Erythroblast (primary cell): ENCODE data around the gene DIP2A.
"Not testable (repeated sequence)": the region's sequence is repeated elsewhere in the genome, so short reads cannot be mapped to it uniquely, and the experiment has no call there.

Source experiments
- DNase-seq, 2 experiments: peaks; one replicate each; lab custom pipeline; 2025; lab: John Stamatoyannopoulos, UW
- GATA1 ChIP-seq: IDR thresholded peaks from 2 replicates; pipeline ENCODE4 v1.6.1; 2011; ENCODE audit warnings: low read depth, mild to moderate bottlenecking, control low read depth, low read length, moderate library complexity
- POLR2A ChIP-seq: IDR thresholded peaks from 2 replicates; pipeline ENCODE4 v1.6.1; 2011; ENCODE audit warnings: mild to moderate bottlenecking, low read length

Gene DIP2A

DNA sequence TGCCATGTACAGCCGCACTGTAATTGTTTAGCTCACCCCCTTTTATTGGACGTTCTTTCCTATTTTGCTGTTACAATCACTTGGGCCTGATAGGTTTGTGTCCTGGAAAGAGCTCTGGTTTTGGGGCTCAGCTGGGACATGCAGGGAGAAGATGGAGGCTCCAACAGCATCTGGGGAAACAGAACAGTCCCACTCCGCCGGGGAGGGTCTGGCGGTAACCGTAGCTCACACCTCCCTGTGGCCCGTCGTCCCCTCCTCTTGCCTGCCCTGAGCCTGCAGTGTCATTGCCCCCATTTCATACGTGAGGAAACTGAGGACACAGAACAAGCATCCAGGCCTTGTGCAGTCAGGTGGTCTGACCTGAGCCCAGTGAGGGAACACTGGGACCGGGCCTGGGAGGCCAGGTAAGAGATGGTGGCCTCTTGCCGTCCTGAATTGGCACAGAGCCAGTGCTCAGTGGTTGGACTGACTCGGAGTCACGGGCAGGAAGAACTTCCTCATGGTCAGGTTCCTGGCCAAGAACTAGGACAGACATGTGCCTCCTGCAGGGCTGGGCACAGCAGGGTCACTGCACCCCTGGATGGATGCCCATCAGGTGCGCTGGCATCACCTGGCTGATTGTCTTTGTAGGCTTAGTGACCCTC, 104.4 kb downstream of the DIP2A start:
- TF ChIP-seq POLR2A (no peak), GATA1 (no peak)

GRCh38 chr21:46564391-46564790, 105.7 kb downstream of the DIP2A start:
- TF ChIP-seq GATA1 (no peak), POLR2A (no peak)
- DNase-seq, result no peak

More for the DNA sequence above, 104.4 kb downstream of the DIP2A start:
- DNase-seq, result no peak

DNA sequence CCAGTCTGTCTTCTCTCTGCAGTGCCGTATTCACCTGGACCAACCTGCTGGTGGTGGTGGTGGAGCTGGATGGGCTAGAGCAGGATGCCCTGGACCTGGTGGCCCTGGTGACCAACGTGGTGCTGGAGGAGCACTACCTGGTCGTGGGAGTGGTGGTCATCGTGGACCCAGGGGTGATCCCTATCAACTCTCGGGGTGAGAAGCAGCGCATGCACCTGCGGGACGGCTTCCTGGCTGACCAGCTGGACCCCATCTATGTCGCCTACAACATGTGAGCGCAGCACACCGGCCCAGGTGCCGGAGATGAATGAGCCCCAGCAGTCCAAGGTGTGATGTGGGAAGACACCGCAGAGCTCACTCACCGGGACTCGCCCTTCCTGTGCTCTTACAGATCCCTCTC, 108.7 kb downstream of the DIP2A start:
- TF ChIP-seq GATA1 (no peak), POLR2A (no peak)
- no peak for DNase-seq

DNA sequence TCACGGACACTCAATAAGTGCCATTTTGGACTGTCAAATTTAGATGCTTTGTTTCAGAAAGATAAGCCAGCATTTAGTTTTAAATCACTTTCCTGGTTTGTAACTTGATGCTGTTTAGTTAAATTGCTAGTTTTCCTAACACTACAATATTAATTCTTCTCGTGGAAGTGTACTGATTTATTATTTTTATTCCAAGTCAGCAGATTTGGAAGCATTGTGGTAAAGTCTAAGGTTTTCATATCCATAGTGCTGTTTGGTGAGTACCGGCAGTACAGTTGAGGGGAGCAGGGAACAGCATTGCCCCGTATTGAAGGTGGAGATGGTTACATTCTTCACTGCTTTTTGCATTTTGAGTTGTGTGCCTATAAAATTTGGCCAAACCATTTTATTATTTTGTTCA, 109.9 kb downstream of the DIP2A start:
- DNase-seq, result no peak
- TF ChIP-seq GATA1 (no peak), POLR2A (no peak)

- no peak for TF ChIP-seq POLR2A
- no peak for TF ChIP-seq GATA1
- DNase-seq, result no peak
These were observed 110.4 kb downstream of the DIP2A start for GRCh38 chr21:46569081-46569480.

- no peak for DNase-seq
- TF ChIP-seq GATA1, result no peak
- TF ChIP-seq POLR2A, result no peak
These were observed 111.4 kb downstream of the DIP2A start for GRCh38 chr21:46570119-46570518.

- TF ChIP-seq POLR2A, result no peak
- no peak for TF ChIP-seq GATA1
- DNase-seq, result no peak
These were observed 111.9 kb downstream of the DIP2A start for GRCh38 chr21:46570631-46571030.

DNA sequence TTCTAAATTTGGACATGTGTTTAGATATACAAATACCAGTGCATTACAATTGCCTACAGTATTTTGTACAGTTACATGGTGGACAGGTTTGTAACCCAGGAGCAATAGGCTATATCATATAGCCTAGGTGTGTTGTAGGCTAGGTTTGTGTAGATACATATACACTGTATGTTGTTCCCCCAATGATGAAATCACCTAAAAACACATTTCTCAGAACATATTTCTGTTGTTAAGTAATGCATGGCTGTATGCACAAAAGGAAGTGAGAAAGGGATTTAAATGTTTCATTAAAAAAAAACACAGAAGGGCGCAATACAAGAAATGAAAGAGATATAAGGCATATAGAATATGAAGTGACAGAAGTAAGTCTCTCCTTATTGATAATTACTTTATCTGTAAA, 114.2 kb downstream of the DIP2A start:
- DNase-seq, result no peak
- TF ChIP-seq GATA1, result no peak
- no peak for TF ChIP-seq POLR2A

GRCh38 chr21:46577786-46578185, 119.1 kb downstream of the DIP2A start:
- not testable (repeated sequence) for DNase-seq

DNA sequence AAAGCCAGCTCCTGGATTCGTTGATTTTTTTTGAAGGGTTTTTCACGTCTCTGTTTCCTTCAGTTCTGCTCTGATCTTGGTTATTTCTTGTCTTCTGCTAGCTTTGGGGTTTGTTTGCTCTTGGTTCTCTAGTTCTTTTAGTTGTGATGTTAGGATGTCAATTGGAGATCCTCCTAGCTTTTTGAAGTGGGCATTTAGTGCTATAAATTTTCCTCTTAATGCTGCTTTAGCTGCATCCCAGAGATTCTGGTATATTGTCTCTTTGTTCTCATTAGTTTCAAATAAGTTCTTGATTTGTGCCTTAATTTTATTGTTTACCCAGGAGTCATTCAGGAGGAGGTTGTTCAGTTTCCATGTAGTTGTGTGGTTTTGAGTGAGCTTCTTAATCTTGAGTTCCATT, 120.7 kb downstream of the DIP2A start:
- DNase-seq, result not testable (repeated sequence)

GRCh38 chr21:46581780-46582307, 123.2 kb downstream of the DIP2A start:
- no peak for DNase-seq
- TF ChIP-seq POLR2A (no peak), GATA1 (no peak)

- no peak for DNase-seq
- TF ChIP-seq GATA1 (no peak), POLR2A (no peak)
These were observed 126.7 kb downstream of the DIP2A start for GRCh38 chr21:46585191-46585953.

- TF ChIP-seq POLR2A, result no peak
- no peak for TF ChIP-seq GATA1
- peak; percentile 15 to 18 for DNase-seq
These were observed 135.6 kb downstream of the DIP2A start for GRCh38 chr21:46594276-46594675.

DNA sequence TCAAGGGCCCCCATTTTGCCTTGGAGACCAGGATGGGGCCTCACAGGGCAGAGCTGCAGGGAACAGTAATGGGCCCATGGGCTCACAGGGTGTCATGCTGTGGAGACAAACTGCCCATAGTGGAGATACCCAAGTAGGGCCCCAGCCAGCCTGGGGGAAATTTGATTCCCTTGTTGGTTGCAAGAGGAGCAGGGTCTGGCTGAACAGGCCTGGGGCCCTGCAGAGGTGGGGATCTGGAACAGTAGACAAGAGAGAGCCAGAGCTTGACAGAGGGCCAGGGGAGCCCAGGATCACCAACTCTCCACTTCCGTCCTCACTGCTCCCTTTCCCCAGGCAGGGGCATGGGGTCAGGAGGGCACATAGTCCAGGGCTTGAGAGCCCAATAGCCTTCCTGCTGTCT, 137.5 kb downstream of the DIP2A start:
- TF ChIP-seq GATA1 (no peak), POLR2A (no peak)
- no peak for DNase-seq
